Natural killer cell (primary cell): ENCODE measurements around the gene UBASH3B. TPM values are rescaled to one million over a fixed set of nuclear protein-coding genes. Genes with fewer than 3 reads are reported as not detected.
A peak's percentile ranks its signal among the peaks of the same experiment; 100 is the strongest.

Experiments
- ATAC-seq, 3 donors: fragments of 150-1000 bp in 2 of 3; fragments of 200-7000 bp in 1 of 3; cut with Tn5 transposase; 1 replicate in 1 of 3; 2 replicates in 2 of 3; pipeline ENCODE4 v1.10.0; 2021; ENCODE audit warnings: mild to moderate bottlenecking in 2 of 3, moderate library complexity in 2 of 3
- DNase-seq, 2 donors: peaks; one replicate each; pipeline versions ENCODE4 v3.0.0 to v3.0.0-alpha.2; 2013 to 2021; ENCODE audit warnings: mixed read lengths in 1 of 2
- H3K27ac ChIP-seq: one replicate; pipeline ENCODE4 v1.5.1; 2013; ENCODE audit warnings: mild to moderate bottlenecking, low read length
- H3K27me3 ChIP-seq: one replicate; pipeline ENCODE4 v1.6.1; 2013; ENCODE audit warnings: low read length; ENCODE audit not compliant: control insufficient read depth, insufficient read depth
- H3K36me3 ChIP-seq: one replicate; pipeline ENCODE4 v1.6.1; 2013; ENCODE audit warnings: low read length; ENCODE audit not compliant: control insufficient read depth, insufficient read depth
- H3K4me1 ChIP-seq: one replicate; pipeline ENCODE4 v1.6.1; 2013; ENCODE audit warnings: low read length; ENCODE audit not compliant: control insufficient read depth, insufficient read depth
- H3K4me3 ChIP-seq: one replicate; pipeline ENCODE4 v1.5.1; 2013; ENCODE audit warnings: low read length
- H3K9me3 ChIP-seq: one replicate; pipeline ENCODE4 v1.6.1; 2013; ENCODE audit warnings: low read length; ENCODE audit not compliant: control insufficient read depth, insufficient read depth
- H3K27ac Mint-ChIP-seq, 2 donors: one replicate each; pipeline ENCODE4 v1.8.0; 2022; ENCODE audit warnings: mild to moderate bottlenecking in 2 of 2, mixed read lengths in 2 of 2, moderate library complexity in 1 of 2
- H3K27me3 Mint-ChIP-seq, 2 donors: one replicate each; pipeline ENCODE4 v1.8.0; 2022; ENCODE audit warnings: low read depth in 2 of 2, mixed read lengths in 2 of 2
- H3K36me3 Mint-ChIP-seq: one replicate; pipeline ENCODE4 v1.8.0; 2022; ENCODE audit warnings: mixed read lengths
- H3K4me1 Mint-ChIP-seq, 2 donors: one replicate each; pipeline ENCODE4 v1.8.0; 2022; ENCODE audit warnings: mixed read lengths in 2 of 2
- H3K4me3 Mint-ChIP-seq: one replicate; pipeline ENCODE4 v1.8.0; 2022; ENCODE audit warnings: mild to moderate bottlenecking, moderate library complexity, mixed read lengths
- H3K9me3 Mint-ChIP-seq, 2 donors: one replicate each; pipeline ENCODE4 v1.8.0; 2022; ENCODE audit warnings: mixed read lengths in 2 of 2
- WGBS: methylation state at CpG from one replicate; pipeline ENCODE4 v1.1.7; 2013; ENCODE audit warnings: missing lambda C conversion rate; ENCODE audit not compliant: insufficient coverage; 5-methylcytosine and 5-hydroxymethylcytosine counted together
- intact Hi-C: fragments of 100-400 bp; cut with micrococcal nuclease; formaldehyde crosslinking; loops from one replicate; pipeline ENCODE4 v1.14.2; 2022
- total RNA-seq, 4 donors: library from RNA; stranded (reverse); fragments of 120-200 nt in 1 of 4; gene quantifications; one replicate each; pipeline versions ENCODE4 v1.2.3 to v1.2.4, GENCODE V29; 2013 to 2022
- TF ChIP-seq, protein P1 (sequence below): fragments of 200-600 bp; IDR thresholded peaks from one replicate; pipeline ENCODE4 v1.8.0; 2022; ENCODE audit warnings: antibody characterized with exemption

The UBASH3B gene
- total RNA-seq, 3 donors from 2014 or later (not counting 1 experiment from before 2014, with no cell fraction given) = 28.7 to 33.9 (median 33.5) TPM

DNA sequence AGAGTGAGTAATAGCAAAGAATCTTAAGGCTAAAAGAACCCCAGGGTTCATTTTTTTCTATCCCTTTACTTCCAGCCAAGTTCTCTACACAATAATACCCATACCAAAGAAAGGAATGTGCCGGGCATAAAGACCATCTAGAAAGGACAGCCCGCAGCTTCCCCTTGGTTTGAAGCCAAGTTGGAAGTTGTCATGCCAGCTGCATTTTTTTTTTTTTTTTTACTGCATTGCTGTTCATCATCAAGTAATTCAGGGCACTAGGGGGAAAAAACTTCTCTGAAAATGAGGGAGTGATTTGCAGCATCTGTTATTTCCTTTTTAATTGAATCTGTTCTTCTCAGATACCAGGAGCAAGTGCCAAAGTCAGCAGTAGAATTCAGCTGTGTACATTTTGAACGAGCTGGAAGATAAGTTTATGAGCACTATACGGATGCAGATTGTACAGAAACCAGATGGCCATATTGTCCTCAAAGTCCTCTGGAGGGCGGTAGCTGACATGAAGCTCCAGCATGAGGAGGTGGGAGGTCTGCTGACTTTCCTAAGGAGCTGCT is 56.4 kb downstream of the UBASH3B start:
- peak overlapping the region in 1 of 2 donors; percentile 29 for H3K27ac Mint-ChIP-seq
- H3K4me1 Mint-ChIP-seq = peaks cover 39 to 51% of the 10 kb centered on the region in 2 donors
- no peaks in the 10 kb centered on the region for H3K27me3 ChIP-seq

DNA sequence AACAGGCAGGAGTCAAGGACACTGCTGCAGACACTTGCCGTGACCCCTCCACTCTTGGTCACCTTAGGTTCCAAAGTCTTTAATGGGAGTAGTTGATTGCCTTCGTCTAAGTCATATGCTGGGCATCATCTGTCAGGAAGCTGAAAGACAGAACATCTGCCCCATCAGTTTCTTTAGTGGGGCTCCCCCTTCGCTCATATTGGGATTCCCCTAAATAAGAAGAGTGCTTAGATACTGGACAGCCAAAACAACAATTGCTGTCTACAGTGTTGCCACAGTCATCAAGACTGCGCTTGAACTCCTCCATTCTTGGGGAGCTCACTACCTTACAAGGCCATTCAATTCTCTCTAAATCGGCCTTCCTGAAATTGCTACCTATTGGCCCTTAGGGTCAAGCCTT is 58.5 kb downstream of the UBASH3B start:
- Mint-ChIP-seq H3K36me3 (no peaks in the 10 kb centered on the region), H3K4me1 (peaks cover 49 to 63% of the 10 kb centered on the region in 2 donors), H3K27me3 (no peaks in the 10 kb centered on the region), H3K27ac (peak overlapping the region; percentile 54 to 68), H3K4me3 (no peak overlapping the region), H3K9me3 (no peaks in the 10 kb centered on the region)
- H3K9me3 ChIP-seq = no peaks in the 10 kb centered on the region
- H3K4me3 ChIP-seq = no peak overlapping the region
- TF ChIP-seq, protein P1, sequence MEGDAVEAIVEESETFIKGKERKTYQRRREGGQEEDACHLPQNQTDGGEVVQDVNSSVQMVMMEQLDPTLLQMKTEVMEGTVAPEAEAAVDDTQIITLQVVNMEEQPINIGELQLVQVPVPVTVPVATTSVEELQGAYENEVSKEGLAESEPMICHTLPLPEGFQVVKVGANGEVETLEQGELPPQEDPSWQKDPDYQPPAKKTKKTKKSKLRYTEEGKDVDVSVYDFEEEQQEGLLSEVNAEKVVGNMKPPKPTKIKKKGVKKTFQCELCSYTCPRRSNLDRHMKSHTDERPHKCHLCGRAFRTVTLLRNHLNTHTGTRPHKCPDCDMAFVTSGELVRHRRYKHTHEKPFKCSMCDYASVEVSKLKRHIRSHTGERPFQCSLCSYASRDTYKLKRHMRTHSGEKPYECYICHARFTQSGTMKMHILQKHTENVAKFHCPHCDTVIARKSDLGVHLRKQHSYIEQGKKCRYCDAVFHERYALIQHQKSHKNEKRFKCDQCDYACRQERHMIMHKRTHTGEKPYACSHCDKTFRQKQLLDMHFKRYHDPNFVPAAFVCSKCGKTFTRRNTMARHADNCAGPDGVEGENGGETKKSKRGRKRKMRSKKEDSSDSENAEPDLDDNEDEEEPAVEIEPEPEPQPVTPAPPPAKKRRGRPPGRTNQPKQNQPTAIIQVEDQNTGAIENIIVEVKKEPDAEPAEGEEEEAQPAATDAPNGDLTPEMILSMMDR = no peak
- intact Hi-C loops = no loop called here
- no peak for DNase-seq
- 64% methylated on average over 5 of the region's 5 CpGs for WGBS
- H3K4me1 ChIP-seq = peaks cover 49% of the 10 kb centered on the region
- H3K27ac ChIP-seq = peak overlapping the region; percentile 54
- ATAC-seq = no peak
- H3K27me3 ChIP-seq = no peaks in the 10 kb centered on the region
- H3K36me3 ChIP-seq = no peaks in the 10 kb centered on the region

More for the DNA sequence above, 56.4 kb downstream of the UBASH3B start:
- no peaks in the 10 kb centered on the region for H3K36me3 Mint-ChIP-seq
- WGBS = 62% methylated on average over 5 of the region's 5 CpGs
- H3K4me3 ChIP-seq = no peak overlapping the region
- intact Hi-C loops = no loop called here
- H3K9me3 Mint-ChIP-seq = no peaks in the 10 kb centered on the region
- no peaks in the 10 kb centered on the region for H3K9me3 ChIP-seq
- no peak overlapping the region for H3K4me3 Mint-ChIP-seq
- no peaks in the 10 kb centered on the region for H3K36me3 ChIP-seq
- ATAC-seq = no peak
- DNase-seq = no peak
- peaks cover 29% of the 10 kb centered on the region for H3K4me1 ChIP-seq
- TF ChIP-seq, protein P1 = no peak
- no peaks in the 10 kb centered on the region for H3K27me3 Mint-ChIP-seq
- no peak overlapping the region for H3K27ac ChIP-seq

DNA sequence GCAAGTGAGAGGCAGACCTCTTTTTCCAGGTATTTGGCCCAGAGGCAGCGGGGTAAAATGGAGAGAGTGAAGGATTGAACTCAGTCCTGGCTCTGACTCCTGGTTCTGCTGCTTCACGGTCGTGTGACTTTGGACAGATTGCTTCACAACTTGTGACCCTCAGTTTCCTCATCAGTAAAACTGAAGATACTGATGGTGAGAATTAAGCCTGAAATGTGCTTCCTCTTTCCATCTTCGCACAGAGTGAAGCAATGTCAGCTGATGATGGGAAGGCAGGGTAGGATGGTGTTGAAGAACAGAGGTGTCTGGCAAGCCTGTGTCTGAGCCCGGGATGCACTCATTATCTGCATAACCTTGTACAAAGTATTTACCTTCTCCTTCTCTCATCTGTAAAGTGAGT is 59.0 kb downstream of the UBASH3B start:
- Mint-ChIP-seq H3K27ac (peak overlapping the region; percentile 54 to 68), H3K9me3 (no peaks in the 10 kb centered on the region), H3K4me3 (no peak overlapping the region), H3K36me3 (no peaks in the 10 kb centered on the region), H3K27me3 (no peaks in the 10 kb centered on the region), H3K4me1 (peaks cover 49 to 63% of the 10 kb centered on the region in 2 donors)
- DNase-seq (no peak), ATAC-seq (no peak)
- H3K27me3 ChIP-seq = no peaks in the 10 kb centered on the region
- H3K4me1 ChIP-seq = peaks cover 49% of the 10 kb centered on the region
- intact Hi-C loops = no loop called here
- H3K36me3 ChIP-seq = no peaks in the 10 kb centered on the region
- no peak overlapping the region for H3K4me3 ChIP-seq
- WGBS = 46% methylated on average over 4 of the region's 5 CpGs
- peak overlapping the region; percentile 54 for H3K27ac ChIP-seq
- TF ChIP-seq, protein P1 = no peak
- H3K9me3 ChIP-seq = no peaks in the 10 kb centered on the region
